ENCODE data around the gene PTGS2. TPM values are rescaled to one million over a fixed set of nuclear protein-coding genes. Genes with fewer than 3 reads are reported as not detected.
"Not testable (repeated sequence)": the region's sequence is repeated elsewhere in the genome, so short reads cannot be mapped to it uniquely, and the experiment has no call there.

Gene PTGS2
- total RNA-seq, 4 donors from 2014 or later, result 2.7 to 18.6 (median 4.3) TPM

- no peak for DNase-seq (ENCODE audit: extremely low spot score)
- H3K36me3 ChIP-seq, result peaks cover 0 to 38% (median 14%) of the 10 kb centered on the region in 4 donors
- TF ChIP-seq CTCF (IDR thresholded peaks at IDR 0.05) (no peak), POLR2AphosphoS5 (IDR thresholded peaks at IDR 0.05) (no peak), POLR2A (IDR thresholded peaks at IDR 0.05; ENCODE audit: low read depth) (no peak), EP300 (IDR thresholded peaks at IDR 0.05) (no peak)
- no peak overlapping the region for H3K27ac ChIP-seq (replicated peaks in 1 of 4)
- no peak overlapping the region for H3K4me3 ChIP-seq
- intact Hi-C loops (cut with DNase I), result no loop called here
- no peaks in the 10 kb centered on the region for H3K9me3 ChIP-seq
- H3K4me1 ChIP-seq, result no peaks in the 10 kb centered on the region
- H3K27me3 ChIP-seq, result no peaks in the 10 kb centered on the region
- WGBS, result 88% methylated on average over 2 of the region's 2 CpGs
Observed at GRCh38 chr1:186672131-186672530, 8.1 kb downstream of the PTGS2 start.

GRCh38 chr1:186671136-186671825, 8.9 kb downstream of the PTGS2 start:
- intact Hi-C loops (cut with DNase I), result no loop called here
- no peaks in the 10 kb centered on the region for H3K4me1 ChIP-seq
- no peak for DNase-seq (ENCODE audit: extremely low spot score)
- TF ChIP-seq POLR2AphosphoS5 (IDR thresholded peaks at IDR 0.05) (no peak), POLR2A (IDR thresholded peaks at IDR 0.05; ENCODE audit: low read depth) (no peak), CTCF (IDR thresholded peaks at IDR 0.05) (no peak), EP300 (IDR thresholded peaks at IDR 0.05) (no peak)
- 91% methylated on average over 2 of the region's 2 CpGs for WGBS
- H3K36me3 ChIP-seq, result peaks cover 0 to 33% (median 14%) of the 10 kb centered on the region in 4 donors
- H3K4me3 ChIP-seq, result no peak overlapping the region
- no peaks in the 10 kb centered on the region for H3K27me3 ChIP-seq
- no peak overlapping the region for H3K27ac ChIP-seq (replicated peaks in 1 of 4)
- H3K9me3 ChIP-seq, result no peaks in the 10 kb centered on the region

- peaks cover 0 to 25% (median 10%) of the 10 kb centered on the region in 4 donors for H3K36me3 ChIP-seq
- H3K27ac ChIP-seq (replicated peaks in 1 of 4), result no peak overlapping the region
- no peaks in the 10 kb centered on the region for H3K9me3 ChIP-seq
- intact Hi-C loops (cut with DNase I), result no loop called here
- DNase-seq (ENCODE audit: extremely low spot score), result no peak
- 67% methylated on average over 2 of the region's 2 CpGs for WGBS
- H3K4me3 ChIP-seq, result no peak overlapping the region
- H3K27me3 ChIP-seq, result no peaks in the 10 kb centered on the region
- TF ChIP-seq POLR2A (IDR thresholded peaks at IDR 0.05; ENCODE audit: low read depth), result no peak
- TF ChIP-seq CTCF (IDR thresholded peaks at IDR 0.05), result no peak
- no peak for TF ChIP-seq POLR2AphosphoS5 (IDR thresholded peaks at IDR 0.05)
- TF ChIP-seq EP300 (IDR thresholded peaks at IDR 0.05), result no peak
- no peaks in the 10 kb centered on the region for H3K4me1 ChIP-seq
Observed at GRCh38 chr1:186670297-186671135, 9.7 kb downstream of the PTGS2 start.

GRCh38 chr1:186669784-186670183, 10.4 kb downstream of the PTGS2 start:
- DNase-seq (ENCODE audit: extremely low spot score); H3K9me3 ChIP-seq; H3K4me3 ChIP-seq; H3K27me3 ChIP-seq; H3K27ac ChIP-seq (replicated peaks in 1 of 4); H3K4me1 ChIP-seq; intact Hi-C loops (cut with DNase I): not testable (repeated sequence)
- H3K36me3 ChIP-seq, result peaks cover 0 to 18% (median 5%) of the 10 kb centered on the region in 4 donors
- 95% methylated on average over 3 of the region's 3 CpGs for WGBS

- H3K36me3 ChIP-seq; DNase-seq (ENCODE audit: extremely low spot score); H3K4me3 ChIP-seq; intact Hi-C loops (cut with DNase I); H3K27ac ChIP-seq (replicated peaks in 1 of 4); H3K27me3 ChIP-seq; H3K4me1 ChIP-seq; H3K9me3 ChIP-seq: not testable (repeated sequence)
- 86% methylated on average over 8 of the region's 8 CpGs for WGBS
Observed at GRCh38 chr1:186664217-186664616, 16.0 kb downstream of the PTGS2 start.
